Measurements from ENCODE around the gene PPP1R13B. TPM values are rescaled to one million over a fixed set of nuclear protein-coding genes. Genes with fewer than 3 reads are reported as not detected.

The PPP1R13B gene
- total RNA-seq = 6.2 and 14.3 TPM in 2 replicates

GRCh38 chr14:103847451-103848174 lies at the start of gene PPP1R13B:
Gene PPP1R13B (minus strand): TSS chr14:103847575. CDS start chr14:103847307, 268 bp downstream.

DNA sequence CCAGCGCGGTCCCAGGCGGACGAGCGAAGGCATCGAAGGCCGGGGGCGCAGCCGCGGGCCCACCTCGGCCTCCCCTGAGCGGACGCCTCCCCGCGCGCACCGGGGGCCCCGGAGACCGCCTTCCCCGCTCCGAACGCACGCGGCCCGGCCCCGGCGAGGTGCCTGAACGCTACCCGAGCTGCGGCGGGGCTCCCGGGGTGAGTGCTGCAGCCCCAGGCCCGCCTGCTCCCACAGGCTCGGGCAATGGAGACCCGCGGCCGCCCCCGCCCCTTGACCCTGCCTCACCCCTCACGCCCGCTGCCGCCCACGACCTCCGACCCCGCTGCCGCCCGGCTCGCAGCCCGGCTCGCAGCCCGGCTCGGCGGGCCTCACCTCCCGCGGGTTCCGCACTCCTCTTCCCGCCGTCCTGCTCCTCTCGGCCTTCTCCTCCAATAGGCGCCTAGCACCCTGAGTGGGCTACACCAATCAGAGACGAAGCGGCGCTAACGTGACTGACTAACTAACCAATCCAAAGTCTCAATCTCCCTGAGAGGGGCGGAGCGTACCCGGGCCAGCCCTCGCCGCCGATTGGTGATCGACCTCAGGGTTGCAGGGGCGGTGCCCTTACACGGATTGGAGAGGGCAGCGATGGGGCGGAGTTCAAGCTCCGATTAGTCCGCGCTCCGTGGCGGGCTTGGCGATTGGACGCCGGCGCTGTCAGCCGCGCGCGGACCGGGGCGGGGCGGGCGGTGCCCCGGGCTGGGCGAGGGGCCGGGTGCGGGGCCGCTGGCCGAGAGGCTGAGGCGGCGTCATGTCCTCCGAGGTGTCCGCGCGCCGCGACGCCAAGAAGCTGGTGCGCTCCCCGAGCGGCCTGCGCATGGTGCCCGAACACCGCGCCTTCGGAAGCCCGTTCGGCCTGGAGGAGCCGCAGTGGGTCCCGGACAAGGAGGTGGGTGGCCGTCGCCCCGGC lies 132.0 kb downstream of the PPP1R13B start, which contains the start of the genes XRCC3 and ZFYVE21:
Gene XRCC3 (minus strand): TSS at position 400 of the 949 bp plus-strand sequence. CDS start 4,364 bp downstream, outside the sequence.
Gene ZFYVE21 (plus strand): TSS at position 759 of the 949 bp plus-strand sequence. CDS start 32 bp downstream, at position 791.

Other genes starting within 250 kb of the PPP1R13B start
- 145 and 218 TPM in 2 replicates for gene KLC1, start 218.4 kb downstream of the PPP1R13B start, total RNA-seq
- 14.9 and 28.0 TPM in 2 replicates for gene XRCC3, start 132.1 kb downstream of the PPP1R13B start, total RNA-seq
- gene ZFYVE21, start 131.8 kb downstream of the PPP1R13B start, total RNA-seq = 45.5 and 66.7 TPM in 2 replicates
- 1.2 and 1.3 TPM in 2 replicates for gene TDRD9, start 80.9 kb upstream of the PPP1R13B start, total RNA-seq
- not detected in 2 replicates for gene RD3L, start 95.0 kb upstream of the PPP1R13B start, total RNA-seq
- gene ASPG, start 238.1 kb upstream of the PPP1R13B start, total RNA-seq = not detected in 2 replicates

All from epithelial cell of umbilical artery (primary cell).